Skeletal muscle tissue (tissue), 4 donors: Measurements from ENCODE around the gene SEMA3F. TPM values are rescaled to one million over a fixed set of nuclear protein-coding genes. Genes with fewer than 3 reads are reported as not detected.

Source experiments
- H3K27ac ChIP-seq: one replicate; pipeline ENCODE4 v1.7.0; 2013; ENCODE audit warnings: mild to moderate bottlenecking, low read depth, low read length, inconsistent platforms
- H3K27me3 ChIP-seq, 3 donors: one replicate each; pipeline ENCODE4 v1.7.0; 2013; ENCODE audit warnings: low read length in 3 of 3; ENCODE audit not compliant: control insufficient read depth in 3 of 3, insufficient read depth in 3 of 3
- H3K36me3 ChIP-seq, 3 donors: one replicate each; pipeline ENCODE4 v1.7.0; 2013; ENCODE audit warnings: low read length in 3 of 3; ENCODE audit not compliant: control insufficient read depth in 3 of 3, insufficient read depth in 3 of 3
- H3K4me1 ChIP-seq, 3 donors: one replicate each; pipeline ENCODE4 v1.7.0; 2013; ENCODE audit warnings: low read length in 3 of 3, mild to moderate bottlenecking in 3 of 3; ENCODE audit not compliant: control insufficient read depth in 3 of 3, insufficient read depth in 3 of 3
- H3K4me3 ChIP-seq, 3 donors: one replicate each; pipeline ENCODE4 v1.7.0; 2013; ENCODE audit warnings: low read length in 3 of 3
- H3K9ac ChIP-seq, 3 donors: one replicate each; pipeline ENCODE4 v1.7.0; 2013; ENCODE audit warnings: low read length in 3 of 3, mild to moderate bottlenecking in 3 of 3, moderate library complexity in 2 of 3, low read depth in 1 of 3
- H3K9me3 ChIP-seq, 3 donors: one replicate each; pipeline ENCODE4 v1.7.0; 2013; ENCODE audit warnings: low read length in 3 of 3; ENCODE audit not compliant: control insufficient read depth in 3 of 3
- total RNA-seq: library from RNA; depleted of rRNA; stranded (reverse); fragments of >200 nt; gene quantifications from one replicate; pipeline ENCODE4 v1.2.3, GENCODE V29; 2014
- donor health status: Osteomylitis.

The SEMA3F gene
- total RNA-seq, 1 donor from 2014 or later = 2.1 TPM

DNA sequence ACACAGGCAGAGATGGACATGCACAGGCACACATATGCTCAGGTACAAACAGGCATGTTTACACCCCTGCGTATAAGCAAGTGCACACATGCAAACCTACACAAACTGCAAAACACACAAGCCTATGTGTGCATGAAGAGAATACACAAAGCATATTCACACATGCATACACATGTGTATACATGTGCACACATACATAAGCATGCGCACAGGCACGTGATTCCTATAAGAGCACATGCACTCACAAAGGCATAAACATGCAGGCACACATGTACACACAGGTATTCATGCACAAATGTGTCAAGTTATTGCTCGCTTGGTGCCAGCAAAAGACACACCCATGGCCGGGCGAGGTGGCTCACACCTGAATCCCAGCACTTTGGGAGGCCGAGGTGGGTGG, 34.9 kb downstream of the SEMA3F start:
- H3K4me3 ChIP-seq = no peak overlapping the region
- peaks cover 21 to 27% (median 24%) of the 10 kb centered on the region in 3 donors for H3K27me3 ChIP-seq
- peaks cover 8 to 18% (median 13%) of the 10 kb centered on the region in 3 donors for H3K36me3 ChIP-seq
- H3K4me1 ChIP-seq = peaks cover 10 to 32% (median 26%) of the 10 kb centered on the region in 3 donors
- no peak overlapping the region for H3K27ac ChIP-seq
- no peaks in the 10 kb centered on the region for H3K9me3 ChIP-seq
- no peak overlapping the region for H3K9ac ChIP-seq

DNA sequence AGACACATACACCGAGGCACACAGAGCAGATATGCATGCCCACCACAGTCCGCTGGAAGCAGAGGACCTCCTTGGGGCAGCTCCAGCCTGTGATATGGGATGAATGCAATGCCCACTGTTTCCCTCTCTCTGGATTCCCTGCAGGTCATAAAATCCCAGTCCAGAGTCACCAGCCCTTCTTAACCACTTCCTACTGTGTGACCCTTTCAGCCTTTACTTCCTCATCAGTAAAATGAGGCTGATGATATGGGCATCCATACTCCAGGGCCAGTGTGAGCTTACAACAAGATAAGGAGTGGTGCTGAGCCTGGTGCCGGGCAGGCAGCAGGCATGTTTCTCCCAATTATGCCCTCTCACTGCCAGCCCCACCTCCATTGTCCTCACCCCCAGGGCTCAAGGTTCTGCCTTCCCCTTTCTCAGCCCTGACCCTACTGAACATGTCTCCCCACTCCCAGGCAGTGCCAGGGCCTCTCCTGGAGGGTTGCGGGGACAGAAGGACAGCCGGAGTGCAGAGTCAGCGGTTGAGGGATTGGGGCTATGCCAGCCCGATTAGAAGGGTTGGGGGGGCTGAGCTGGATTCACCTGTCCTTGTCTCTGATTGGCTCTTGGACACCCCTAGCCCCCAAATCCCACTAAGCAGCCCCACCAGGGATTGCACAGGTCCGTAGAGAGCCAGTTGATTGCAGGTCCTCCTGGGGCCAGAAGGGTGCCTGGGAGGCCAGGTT, 36.0 kb downstream of the SEMA3F start, which contains the start of gene GNAT1:
GNAT1 (plus strand) TSS at position 675 of the 725 bp plus-strand sequence. CDS start 116 bp downstream, outside the sequence.
- Histone ChIP-seq H3K27me3 (peaks cover 27 to 30% (median 28%) of the 10 kb centered on the region in 3 donors), H3K4me1 (peaks cover 10 to 32% (median 26%) of the 10 kb centered on the region in 3 donors), H3K9ac (no peak within 1 kb of the TSS), H3K27ac (no peak within 1 kb of the TSS), H3K9me3 (no peaks in the 10 kb centered on the region), H3K36me3 (peaks cover 3 to 10% (median 7%) of the 10 kb centered on the region in 3 donors), H3K4me3 (no peak within 1 kb of the TSS)

DNA sequence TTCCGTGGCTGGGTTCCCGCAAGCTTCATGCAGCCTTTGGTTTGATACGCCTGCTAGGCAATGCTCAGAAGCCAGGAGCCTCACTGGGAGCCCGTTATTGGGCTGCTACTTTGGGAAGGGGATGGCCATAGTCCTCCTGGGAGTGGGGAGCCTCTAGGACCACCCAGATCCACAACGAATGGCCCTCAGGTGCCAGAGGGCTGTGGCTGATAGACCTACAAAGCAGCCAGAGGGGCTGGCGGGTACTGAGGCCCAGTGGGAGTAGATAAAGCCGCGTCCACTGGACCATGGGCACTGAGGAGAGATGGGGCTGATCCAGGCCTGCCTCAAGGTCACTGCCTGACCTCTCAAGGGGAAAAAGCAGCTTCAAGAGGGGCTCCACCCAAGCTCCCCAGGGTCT, 37.0 kb downstream of the SEMA3F start:
- Histone ChIP-seq H3K27ac (no peak overlapping the region), H3K27me3 (peaks cover 27 to 30% (median 28%) of the 10 kb centered on the region in 3 donors), H3K9me3 (no peaks in the 10 kb centered on the region), H3K4me1 (peaks cover 10 to 32% (median 26%) of the 10 kb centered on the region in 3 donors), H3K36me3 (peaks cover 0 to 2% (median 0%) of the 10 kb centered on the region in 3 donors), H3K9ac (no peak overlapping the region), H3K4me3 (no peak overlapping the region)

DNA sequence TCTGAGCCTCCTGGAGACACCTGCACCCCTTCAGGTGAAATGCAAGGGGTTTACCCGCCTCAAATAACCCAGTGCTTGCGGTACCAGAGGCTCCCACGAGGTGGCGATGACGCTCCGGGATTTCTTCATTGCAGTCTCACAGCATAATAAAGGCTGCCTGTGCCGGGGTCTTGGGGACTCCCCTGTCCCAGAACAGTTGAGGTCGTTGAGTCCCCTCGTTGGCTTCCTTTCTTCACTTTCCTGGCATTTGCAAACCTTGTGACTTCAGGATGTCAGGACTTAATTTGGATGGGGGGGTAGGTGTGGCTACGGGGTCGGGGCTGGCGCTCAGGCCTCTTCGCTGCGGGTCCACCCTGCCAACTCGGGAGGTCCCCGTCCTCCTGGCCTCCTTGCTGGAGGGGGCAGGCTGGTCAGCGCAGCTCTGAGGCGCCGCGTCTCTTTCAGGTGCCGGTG, 37.6 kb downstream of the SEMA3F start:
- Histone ChIP-seq H3K4me3 (no peak overlapping the region), H3K9me3 (no peaks in the 10 kb centered on the region), H3K9ac (peak overlapping the region in 1 of 3 donors; percentile 40), H3K36me3 (peaks cover 0 to 2% (median 0%) of the 10 kb centered on the region in 3 donors), H3K27me3 (peaks cover 27 to 30% (median 28%) of the 10 kb centered on the region in 3 donors), H3K27ac (no peak overlapping the region), H3K4me1 (peaks cover 10 to 32% (median 26%) of the 10 kb centered on the region in 3 donors)

DNA sequence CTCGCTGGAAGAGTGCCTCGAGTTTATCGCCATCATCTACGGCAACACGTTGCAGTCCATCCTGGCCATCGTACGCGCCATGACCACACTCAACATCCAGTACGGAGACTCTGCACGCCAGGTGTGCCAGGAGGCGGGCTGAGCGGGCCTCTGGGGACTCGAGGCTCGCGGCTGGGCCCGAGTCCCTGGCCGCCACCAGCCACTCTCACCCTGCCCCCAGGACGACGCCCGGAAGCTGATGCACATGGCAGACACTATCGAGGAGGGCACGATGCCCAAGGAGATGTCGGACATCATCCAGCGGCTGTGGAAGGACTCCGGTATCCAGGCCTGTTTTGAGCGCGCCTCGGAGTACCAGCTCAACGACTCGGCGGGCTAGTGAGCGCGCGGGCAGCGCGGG, 38.2 kb downstream of the SEMA3F start:
- Histone ChIP-seq H3K9ac (peak overlapping the region in 1 of 3 donors; percentile 40), H3K36me3 (peaks cover 0 to under 1% (median 0%) of the 10 kb centered on the region in 3 donors), H3K9me3 (no peaks in the 10 kb centered on the region), H3K27me3 (peaks cover 27 to 30% (median 28%) of the 10 kb centered on the region in 3 donors), H3K4me1 (peaks cover 10 to 32% (median 26%) of the 10 kb centered on the region in 3 donors), H3K4me3 (no peak overlapping the region), H3K27ac (no peak overlapping the region)

DNA sequence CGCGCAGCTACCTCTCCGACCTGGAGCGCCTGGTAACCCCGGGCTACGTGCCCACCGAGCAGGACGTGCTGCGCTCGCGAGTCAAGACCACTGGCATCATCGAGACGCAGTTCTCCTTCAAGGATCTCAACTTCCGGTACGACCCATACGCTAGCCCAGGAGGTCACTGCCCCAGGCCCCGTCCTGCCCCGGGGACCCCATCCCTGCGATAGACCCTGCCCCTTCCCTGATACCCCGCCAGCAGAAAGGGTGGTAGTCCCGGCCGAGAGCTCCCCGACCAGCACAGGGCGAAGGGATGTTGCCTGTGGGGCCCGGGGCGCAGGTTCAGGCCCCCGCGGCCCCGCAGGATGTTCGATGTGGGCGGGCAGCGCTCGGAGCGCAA, 38.6 kb downstream of the SEMA3F start:
- no peaks in the 10 kb centered on the region for H3K36me3 ChIP-seq
- H3K27me3 ChIP-seq = peaks cover 27 to 30% (median 28%) of the 10 kb centered on the region in 3 donors
- no peak overlapping the region for H3K4me3 ChIP-seq
- H3K4me1 ChIP-seq = peaks cover 10 to 31% (median 26%) of the 10 kb centered on the region in 3 donors
- no peaks in the 10 kb centered on the region for H3K9me3 ChIP-seq
- H3K27ac ChIP-seq = no peak overlapping the region
- no peak overlapping the region for H3K9ac ChIP-seq

DNA sequence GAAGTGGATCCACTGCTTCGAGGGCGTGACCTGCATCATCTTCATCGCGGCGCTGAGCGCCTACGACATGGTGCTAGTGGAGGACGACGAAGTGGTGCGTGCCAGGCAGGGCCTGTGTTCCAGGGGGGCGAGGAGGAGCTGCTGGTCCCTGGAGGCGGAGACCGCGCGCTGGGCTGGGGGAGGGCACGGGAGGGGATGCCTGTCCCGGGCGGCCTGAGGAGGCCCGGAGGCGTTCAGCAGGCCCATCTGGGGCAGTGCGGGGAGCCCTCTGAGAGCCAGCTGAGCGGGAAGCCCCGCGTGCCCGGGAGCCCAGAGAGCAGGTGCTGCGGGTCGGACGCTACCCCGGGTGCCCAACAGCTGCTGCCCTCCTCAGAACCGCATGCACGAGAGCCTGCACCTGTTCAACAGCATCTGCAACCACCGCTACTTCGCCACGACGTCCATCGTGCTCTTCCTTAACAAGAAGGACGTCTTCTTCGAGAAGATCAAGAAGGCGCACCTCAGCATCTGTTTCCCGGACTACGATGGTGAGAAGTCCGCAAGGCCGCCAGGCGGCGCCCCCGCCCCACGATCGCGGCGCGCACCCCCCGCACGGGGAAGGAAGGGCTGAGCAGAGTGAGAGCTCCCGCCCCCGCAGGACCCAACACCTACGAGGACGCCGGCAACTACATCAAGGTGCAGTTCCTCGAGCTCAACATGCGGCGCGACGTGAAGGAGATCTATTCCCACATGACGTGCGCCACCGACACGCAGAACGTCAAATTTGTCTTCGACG, 39.2 kb downstream of the SEMA3F start:
- Histone ChIP-seq H3K4me3 (peak overlapping the region in 2 of 3 donors; percentile 54 to 63), H3K4me1 (peaks cover 10 to 26% (median 22%) of the 10 kb centered on the region in 3 donors), H3K9me3 (no peaks in the 10 kb centered on the region), H3K27me3 (peaks cover 27 to 30% (median 28%) of the 10 kb centered on the region in 3 donors), H3K27ac (no peak overlapping the region), H3K36me3 (no peaks in the 10 kb centered on the region), H3K9ac (no peak overlapping the region)

DNA sequence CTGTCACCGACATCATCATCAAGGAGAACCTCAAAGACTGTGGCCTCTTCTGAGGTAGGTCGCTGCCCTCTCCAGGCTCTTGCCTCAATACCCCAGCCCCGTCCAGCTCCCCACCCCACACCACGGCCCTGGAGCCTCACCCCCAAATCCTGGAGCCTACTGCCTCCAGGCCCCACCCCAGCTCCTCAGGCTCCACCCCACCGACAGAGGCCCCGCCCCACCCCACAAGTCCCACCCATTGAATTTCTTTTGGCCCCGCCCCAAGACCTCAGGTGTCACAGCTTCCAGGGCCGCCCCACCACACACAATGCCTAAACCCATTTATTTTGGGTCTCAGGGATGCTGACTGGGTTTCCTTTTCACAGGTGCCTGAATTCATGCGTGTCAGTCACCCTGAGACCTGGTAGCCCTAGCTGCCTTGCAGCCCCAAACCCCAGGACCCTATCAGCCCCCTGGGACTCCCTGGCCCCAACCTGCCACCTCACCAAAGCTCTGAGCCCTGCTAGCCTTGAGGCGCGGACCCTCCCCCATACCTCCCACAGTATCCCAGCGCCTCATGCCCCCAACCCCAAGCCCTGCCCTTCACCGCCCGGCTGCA, 39.9 kb downstream of the SEMA3F start:
- no peaks in the 10 kb centered on the region for H3K9me3 ChIP-seq
- H3K4me3 ChIP-seq = peak overlapping the region in 2 of 3 donors; percentile 54 to 63
- no peaks in the 10 kb centered on the region for H3K36me3 ChIP-seq
- H3K27me3 ChIP-seq = peaks cover 27 to 30% (median 28%) of the 10 kb centered on the region in 3 donors
- H3K27ac ChIP-seq = no peak overlapping the region
- H3K4me1 ChIP-seq = peaks cover 10 to 20% (median 20%) of the 10 kb centered on the region in 3 donors
- no peak overlapping the region for H3K9ac ChIP-seq

DNA sequence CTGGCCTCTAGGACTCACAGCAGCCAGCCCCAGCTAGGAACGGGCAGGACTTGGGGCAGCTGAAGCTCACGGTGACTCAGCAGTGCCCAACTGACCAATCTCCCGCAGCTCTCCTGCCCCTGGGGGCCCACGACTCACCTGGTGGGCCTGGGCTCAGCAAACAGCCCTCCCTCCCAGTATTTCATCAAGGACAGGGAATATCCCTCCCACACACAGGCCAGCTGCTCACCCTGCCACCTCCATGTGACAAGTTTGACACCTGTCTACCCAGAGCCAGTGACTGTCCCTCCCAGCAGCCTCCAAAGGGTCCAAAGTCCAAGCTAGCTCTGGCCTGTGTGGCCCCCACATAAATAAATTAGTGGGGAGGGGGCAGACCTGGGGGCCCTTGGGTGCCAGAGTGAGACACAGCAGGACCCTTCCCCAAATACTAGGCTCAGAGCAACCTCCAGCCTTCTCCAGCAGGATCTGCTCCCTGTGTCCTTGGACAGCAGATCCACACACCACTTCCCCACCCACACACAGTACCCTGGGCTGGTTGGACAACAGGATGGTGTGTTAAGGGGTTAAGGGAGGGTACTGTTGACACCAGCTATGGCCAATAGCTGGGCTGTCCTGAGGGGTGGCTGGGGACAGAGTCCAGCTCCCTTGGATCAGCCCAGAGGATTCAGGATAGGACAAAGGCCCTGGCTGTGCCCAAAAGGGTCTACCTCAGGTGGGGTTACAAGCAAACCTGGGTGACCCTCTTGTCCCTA, 40.6 kb downstream of the SEMA3F start:
- Histone ChIP-seq H3K27me3 (peaks cover 27 to 30% (median 28%) of the 10 kb centered on the region in 3 donors), H3K36me3 (no peaks in the 10 kb centered on the region), H3K4me3 (no peak overlapping the region), H3K4me1 (peaks cover 10 to 20% (median 20%) of the 10 kb centered on the region in 3 donors), H3K27ac (no peak overlapping the region), H3K9me3 (no peaks in the 10 kb centered on the region), H3K9ac (no peak overlapping the region)
